CD4-positive, alpha-beta memory T cell (primary cell): ENCODE measurements around the gene PRXL2A. TPM values are rescaled to one million over a fixed set of nuclear protein-coding genes. Genes with fewer than 3 reads are reported as not detected.

Experiments
- CTCF ChIA-PET: fragments of 350-600 bp; sonication (Branson Sonifier 250); formaldehyde crosslinking; loops from one replicate; lab custom pipeline; 2021; ENCODE audit warnings: inconsistent platforms; ENCODE audit not compliant: partially characterized antibody; lab: Charles Lee
- POLR2A ChIA-PET: fragments of 350-600 bp; sonication (Branson Sonifier 250); formaldehyde crosslinking; loops from one replicate; lab custom pipeline; 2021; ENCODE audit not compliant: partially characterized antibody; lab: Charles Lee
- DNase-seq, 5 donors: peaks; one replicate each; pipeline versions ENCODE4 v3.0.0 to v3.0.0-alpha.2; 2020 to 2022; ENCODE audit warnings: mixed read lengths in 1 of 5
- H3K27ac ChIP-seq: one replicate; pipeline ENCODE4 v1.7.0; 2013; ENCODE audit warnings: low read depth, low read length
- H3K27me3 ChIP-seq: 2 replicates; pipeline ENCODE4 v1.7.0; 2013; ENCODE audit warnings: mild to moderate bottlenecking, low read length, moderate library complexity; ENCODE audit not compliant: insufficient read depth
- H3K36me3 ChIP-seq: 2 replicates; pipeline ENCODE4 v1.7.0; 2013; ENCODE audit warnings: mild to moderate bottlenecking, low read length, moderate library complexity; ENCODE audit not compliant: insufficient read depth
- H3K4me1 ChIP-seq: 2 replicates; pipeline ENCODE4 v1.7.0; 2013; ENCODE audit warnings: mild to moderate bottlenecking, low read length, moderate library complexity; ENCODE audit not compliant: insufficient read depth
- H3K4me3 ChIP-seq, 2 donors: one replicate each; pipeline ENCODE4 v1.7.0; 2013; ENCODE audit warnings: low read length in 2 of 2, mild to moderate bottlenecking in 1 of 2
- H3K9me3 ChIP-seq, 2 donors: one replicate each; pipeline ENCODE4 v1.7.0; 2013; ENCODE audit warnings: low read length in 2 of 2, control low read depth in 1 of 2; ENCODE audit not compliant: control insufficient read depth in 1 of 2
- H3K27ac Mint-ChIP-seq, 7 donors: one replicate each; pipeline ENCODE4 v1.8.0; 2020 to 2021; ENCODE audit warnings: mixed read lengths in 7 of 7, mild to moderate bottlenecking in 6 of 7, inconsistent platforms in 3 of 7, moderate library complexity in 3 of 7
- H3K27me3 Mint-ChIP-seq, 2 donors: one replicate each; pipeline ENCODE4 v1.8.0; 2020 to 2021; ENCODE audit warnings: mixed read lengths in 2 of 2
- H3K36me3 Mint-ChIP-seq, 2 donors: one replicate each; pipeline ENCODE4 v1.8.0; 2020 to 2021; ENCODE audit warnings: mixed read lengths in 2 of 2, inconsistent platforms in 1 of 2, mild to moderate bottlenecking in 1 of 2
- H3K4me1 Mint-ChIP-seq, 4 donors: one replicate each; pipeline ENCODE4 v1.8.0; 2020 to 2021; ENCODE audit warnings: mixed read lengths in 4 of 4, mild to moderate bottlenecking in 1 of 4
- H3K4me3 Mint-ChIP-seq, 8 donors: one replicate each; pipeline ENCODE4 v1.8.0; 2020 to 2021; ENCODE audit warnings: mixed read lengths in 8 of 8, mild to moderate bottlenecking in 7 of 8, moderate library complexity in 6 of 8, inconsistent platforms in 3 of 8
- H3K9me3 Mint-ChIP-seq, 8 donors: one replicate each; pipeline ENCODE4 v1.8.0; 2020 to 2021; ENCODE audit warnings: mixed read lengths in 8 of 8, mild to moderate bottlenecking in 5 of 8, inconsistent platforms in 3 of 8, moderate library complexity in 1 of 8
- intact Hi-C: fragments of 100-400 bp; cut with micrococcal nuclease; formaldehyde crosslinking; loops from one replicate; pipeline ENCODE4 v1.15.1; 2023
- polyA plus RNA-seq, 2 donors: library from polyadenylated mRNA; unstranded; fragments of 300-500 nt; fragmentation: Illumina TruSeq; gene quantifications; one replicate each; pipeline ENCODE4 v1.2.3, GENCODE V29; 2021
- total RNA-seq, 2 experiments: library from RNA; stranded (reverse); gene quantifications; one replicate each; pipeline ENCODE4 v1.2.3, GENCODE V29; 2021

PRXL2A gene
- total and polyA plus RNA-seq, 4 experiments from 2014 or later = 3.6 to 6.0 (median 4.2) TPM

DNA sequence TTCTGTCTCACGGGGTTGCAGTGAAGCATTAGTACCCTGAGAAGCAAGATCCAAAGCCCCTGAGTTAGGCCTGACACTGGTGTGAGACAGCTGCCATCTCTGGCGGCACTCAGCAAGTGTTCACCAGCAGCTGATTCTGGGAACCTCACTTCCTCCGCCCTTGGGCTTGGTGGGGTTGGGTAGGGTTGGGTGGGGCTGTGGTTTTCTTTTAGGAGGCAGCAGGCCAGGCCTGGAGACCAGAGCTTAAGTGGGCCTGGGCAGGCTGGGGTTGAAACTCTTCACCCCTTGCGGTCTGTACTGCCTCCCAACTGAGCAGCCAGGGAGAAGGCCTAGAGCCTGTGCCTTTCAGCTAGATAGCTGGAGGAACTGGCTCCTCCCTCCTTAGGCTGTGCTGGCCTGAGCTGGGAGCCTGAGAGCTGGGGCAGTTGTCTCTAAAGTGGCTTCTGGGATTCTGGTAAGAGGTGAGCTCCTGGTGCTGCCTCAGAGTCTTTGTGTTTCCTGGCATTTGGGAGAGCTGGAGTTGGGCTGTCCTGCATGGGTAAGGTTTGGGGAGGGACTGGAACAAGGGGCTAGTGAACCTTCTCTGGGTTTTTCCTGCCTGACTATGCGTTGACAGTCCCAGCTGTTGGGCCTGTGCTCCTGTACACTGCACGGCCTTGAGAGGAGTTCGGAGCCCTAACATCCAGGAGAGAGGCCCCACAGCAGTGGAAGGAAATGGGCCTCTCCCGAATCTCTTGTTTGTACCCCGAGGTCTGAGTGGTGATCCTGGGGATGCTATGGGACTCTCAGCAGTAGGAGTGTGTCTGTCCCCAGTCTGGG, 50.9 kb downstream of the PRXL2A start:
- peaks cover 84% of the 10 kb centered on the region for H3K4me1 ChIP-seq
- CTCF ChIA-PET = interaction anchor here (0.6 to 20.7 kb wide), 11 partner anchors 8 to 1470 kb away, joined by 3 to 516 read pairs (median 7); partner anchors contain the start of gene PRXL2A
- peak overlapping the region; percentile 67 to 76 for H3K4me3 ChIP-seq
- H3K27ac Mint-ChIP-seq = peak overlapping the region; percentile 88 to 100 (median 96)
- no peaks in the 10 kb centered on the region for H3K36me3 ChIP-seq
- peaks cover 71 to 92% (median 79%) of the 10 kb centered on the region in 4 donors for H3K4me1 Mint-ChIP-seq
- no peaks in the 10 kb centered on the region for H3K9me3 ChIP-seq
- intact Hi-C loops = loop anchor here (1.0 kb wide), 1 partner anchor 9 kb away; no protein-coding TSS in a partner anchor
- peak overlapping the region; percentile 90 to 100 (median 98) for H3K4me3 Mint-ChIP-seq
- POLR2A ChIA-PET = interaction anchor here (0.8 to 31.9 kb wide), 9 partner anchors 6 to 81 kb away, joined by 3 to 906 read pairs (median 5); partner anchors contain the start of gene TSPAN14
- no peaks in the 10 kb centered on the region for H3K27me3 ChIP-seq
- peaks cover 0 to 1% (median 0%) of the 10 kb centered on the region in 8 donors for H3K9me3 Mint-ChIP-seq
- peaks cover 22 to 39% of the 10 kb centered on the region in 2 donors for H3K36me3 Mint-ChIP-seq
- peak overlapping the region; percentile 83 for H3K27ac ChIP-seq
- peak; percentile 51 to 83 (median 66) for DNase-seq
- no peaks in the 10 kb centered on the region for H3K27me3 Mint-ChIP-seq

DNA sequence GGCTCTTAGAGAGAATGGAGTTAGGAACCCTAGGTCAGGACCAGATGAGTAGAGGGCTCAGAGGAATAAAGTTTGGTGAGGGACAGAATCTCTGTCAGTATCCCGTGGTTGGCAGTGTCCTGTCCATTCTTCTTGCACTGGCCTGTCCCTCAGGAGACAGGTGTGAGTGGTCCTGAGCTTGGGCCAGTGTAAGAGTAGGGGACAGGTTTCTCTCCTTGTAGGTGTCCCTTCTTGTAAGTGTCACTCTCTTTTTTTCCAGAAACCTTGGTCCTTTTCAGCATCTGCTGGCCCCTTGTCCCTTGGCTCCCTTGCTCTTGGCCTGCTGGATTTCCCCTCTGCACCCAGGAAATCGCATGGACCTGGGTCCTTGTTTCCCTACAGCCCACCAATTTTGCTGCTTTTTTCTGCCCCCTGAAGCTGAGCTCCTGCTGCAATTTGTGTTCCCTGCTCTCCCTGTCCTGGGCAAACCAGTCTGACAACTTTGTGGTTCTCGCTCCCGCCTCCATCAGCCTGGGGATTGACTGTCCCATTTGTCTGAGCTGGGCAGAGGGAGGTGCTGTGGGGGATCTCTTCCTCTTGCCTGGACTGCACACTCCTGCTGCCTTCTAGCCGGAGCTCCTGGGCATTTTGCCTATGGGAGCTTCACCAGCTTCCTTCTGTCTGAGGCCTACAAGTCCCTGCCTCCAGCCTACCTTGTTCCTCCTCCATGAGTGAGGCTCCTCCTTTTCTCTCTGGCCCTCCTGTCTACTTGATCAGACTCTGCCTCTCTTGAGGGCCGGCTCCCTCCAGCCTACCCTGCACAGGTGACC, 52.3 kb downstream of the PRXL2A start:
- H3K4me3 ChIP-seq = peak overlapping the region; percentile 27 to 76
- H3K27me3 ChIP-seq = no peaks in the 10 kb centered on the region
- H3K27ac ChIP-seq = peak overlapping the region; percentile 83
- H3K27ac Mint-ChIP-seq = peak overlapping the region; percentile 88 to 100 (median 96)
- no peaks in the 10 kb centered on the region for H3K27me3 Mint-ChIP-seq
- peak overlapping the region; percentile 90 to 100 (median 98) for H3K4me3 Mint-ChIP-seq
- CTCF ChIA-PET = interaction anchor here (4.6 to 20.7 kb wide), 5 partner anchors 8 to 44 kb away, joined by 18 to 516 read pairs (median 118); no protein-coding TSS in a partner anchor
- DNase-seq = no peak
- H3K4me1 ChIP-seq = peaks cover 97% of the 10 kb centered on the region
- H3K4me1 Mint-ChIP-seq = peaks cover 80 to 100% (median 91%) of the 10 kb centered on the region in 4 donors
- POLR2A ChIA-PET = interaction anchor here (21.5 to 31.9 kb wide), 4 partner anchors 7 to 40 kb away, joined by 598 to 906 read pairs (median 656); partner anchors contain the start of gene TSPAN14
- H3K36me3 Mint-ChIP-seq = peaks cover 18 to 33% of the 10 kb centered on the region in 2 donors
- H3K36me3 ChIP-seq = no peaks in the 10 kb centered on the region
- H3K9me3 Mint-ChIP-seq = peaks cover 0 to 1% (median 0%) of the 10 kb centered on the region in 8 donors
- no peaks in the 10 kb centered on the region for H3K9me3 ChIP-seq
- intact Hi-C loops = loop anchor here (1.0 kb wide), 1 partner anchor 11 kb away; no protein-coding TSS in a partner anchor

DNA sequence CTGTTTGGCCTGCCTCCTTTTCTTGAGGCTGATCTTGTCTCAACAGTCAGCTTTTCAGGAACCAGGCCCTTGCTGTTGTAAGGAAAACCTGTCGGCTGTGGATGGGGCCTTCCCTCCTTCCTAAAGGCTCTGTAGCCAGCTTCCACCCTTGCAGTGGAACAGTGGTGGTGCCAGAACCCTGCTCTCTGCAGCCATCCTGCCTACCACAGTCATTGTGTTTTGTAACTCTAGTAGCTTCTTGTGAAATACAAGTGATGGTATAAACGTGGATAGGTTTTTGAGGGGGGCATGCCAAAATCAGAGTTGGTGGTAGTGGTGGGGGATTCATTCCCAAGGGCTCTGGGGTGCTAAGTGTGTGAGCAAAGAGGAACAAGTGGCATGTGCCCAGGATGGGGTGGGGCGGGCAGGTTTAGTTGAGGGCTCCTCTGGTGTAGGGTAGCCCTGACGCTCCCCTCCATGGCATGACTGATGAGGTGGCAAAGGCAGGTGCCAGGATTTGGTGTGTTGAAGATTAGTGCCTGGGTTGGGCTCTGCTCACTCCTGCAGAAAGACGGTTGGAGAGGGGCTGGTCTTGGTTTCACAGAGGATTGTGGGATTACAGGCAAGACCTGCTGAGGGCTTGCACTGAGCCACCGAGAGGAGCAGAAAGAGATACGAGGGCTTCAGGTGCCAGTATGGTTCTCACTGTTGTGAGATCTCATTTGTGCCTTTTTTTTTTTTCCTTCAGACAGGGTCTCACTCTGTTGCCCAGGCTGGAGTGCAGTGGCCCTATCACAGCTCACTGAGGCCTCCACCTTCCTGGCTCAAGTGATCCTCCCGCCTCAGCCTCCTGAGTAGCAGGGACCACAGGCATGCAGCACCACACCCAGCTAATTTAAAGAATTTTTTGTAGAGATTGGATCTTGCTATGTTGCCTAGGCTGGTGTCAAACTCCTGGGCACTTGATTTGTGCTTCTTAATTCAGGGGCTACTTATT, 53.1 kb downstream of the PRXL2A start:
- DNase-seq = no peak
- H3K4me3 Mint-ChIP-seq = peak overlapping the region; percentile 90 to 100 (median 98)
- POLR2A ChIA-PET = interaction anchor here (21.5 to 31.9 kb wide), 4 partner anchors 7 to 39 kb away, joined by 598 to 906 read pairs (median 656); partner anchors contain the start of gene TSPAN14
- Histone ChIP-seq H3K36me3 (no peaks in the 10 kb centered on the region), H3K27ac (peak overlapping the region; percentile 83), H3K27me3 (no peaks in the 10 kb centered on the region), H3K4me3 (peak overlapping the region; percentile 27 to 76), H3K4me1 (peaks cover 97% of the 10 kb centered on the region), H3K9me3 (no peaks in the 10 kb centered on the region)
- intact Hi-C loops = loop anchor here (1.0 kb wide), 1 partner anchor 10 kb away; no protein-coding TSS in a partner anchor
- peak overlapping the region; percentile 88 to 100 (median 96) for H3K27ac Mint-ChIP-seq
- peaks cover 0 to 1% (median 0%) of the 10 kb centered on the region in 8 donors for H3K9me3 Mint-ChIP-seq
- peaks cover 11 to 29% of the 10 kb centered on the region in 2 donors for H3K36me3 Mint-ChIP-seq
- H3K4me1 Mint-ChIP-seq = peaks cover 78 to 100% (median 91%) of the 10 kb centered on the region in 4 donors
- no peaks in the 10 kb centered on the region for H3K27me3 Mint-ChIP-seq
- CTCF ChIA-PET = interaction anchor here (0.9 to 20.7 kb wide), 5 partner anchors 10 to 43 kb away, joined by 6 to 516 read pairs (median 118); no protein-coding TSS in a partner anchor

DNA sequence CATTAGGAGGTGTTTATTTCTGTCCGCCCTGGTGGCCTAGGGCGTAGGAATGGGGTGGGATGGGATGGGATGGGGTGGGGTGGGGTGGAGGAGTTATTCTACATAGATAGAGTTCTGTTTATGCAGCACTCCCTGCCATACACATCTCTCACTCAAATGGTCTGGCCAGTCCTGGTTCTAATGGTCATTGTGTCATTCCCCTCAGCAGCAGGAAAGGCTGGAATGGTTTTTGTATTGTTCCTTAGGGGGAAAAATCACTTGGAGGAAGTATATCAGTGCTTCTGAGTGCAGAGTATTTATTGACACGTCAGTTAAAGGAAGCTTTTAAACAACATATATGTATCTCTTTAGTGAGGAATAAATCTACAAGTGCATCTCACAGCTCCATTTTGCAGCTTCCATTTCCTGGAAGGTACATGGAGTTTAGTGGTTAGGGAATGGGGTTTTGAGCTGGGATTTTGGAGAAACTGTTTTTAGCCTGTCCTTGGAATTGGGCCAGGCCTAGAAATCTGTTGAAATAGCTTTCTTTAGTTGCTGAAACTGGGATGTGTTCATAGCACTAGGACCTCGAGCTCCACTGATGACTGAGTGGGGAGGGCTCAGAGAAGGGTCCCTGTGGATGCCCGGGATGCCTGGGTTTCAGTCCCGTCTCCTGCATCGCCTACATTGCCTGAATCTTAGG, 54.1 kb downstream of the PRXL2A start:
- Histone ChIP-seq H3K27me3 (no peaks in the 10 kb centered on the region), H3K27ac (peak overlapping the region; percentile 83), H3K9me3 (no peaks in the 10 kb centered on the region), H3K36me3 (no peaks in the 10 kb centered on the region), H3K4me3 (peak overlapping the region in 1 of 2 donors; percentile 20), H3K4me1 (peaks cover 99% of the 10 kb centered on the region)
- Mint-ChIP-seq H3K9me3 (peaks cover 0 to 1% (median 0%) of the 10 kb centered on the region in 8 donors), H3K36me3 (peaks cover 11 to 29% of the 10 kb centered on the region in 2 donors), H3K4me1 (peaks cover 86 to 100% (median 94%) of the 10 kb centered on the region in 4 donors), H3K27me3 (no peaks in the 10 kb centered on the region), H3K4me3 (peak overlapping the region; percentile 77 to 100 (median 96)), H3K27ac (peak overlapping the region; percentile 93 to 100 (median 98))
- CTCF ChIA-PET = interaction anchor here (0.8 to 20.7 kb wide), 6 partner anchors 11 to 42 kb away, joined by 3 to 516 read pairs (median 62); no protein-coding TSS in a partner anchor
- intact Hi-C loops = no loop called here
- no peak for DNase-seq
- POLR2A ChIA-PET = interaction anchor here (21.5 to 31.9 kb wide), 4 partner anchors 6 to 39 kb away, joined by 598 to 906 read pairs (median 656); partner anchors contain the start of gene TSPAN14

DNA sequence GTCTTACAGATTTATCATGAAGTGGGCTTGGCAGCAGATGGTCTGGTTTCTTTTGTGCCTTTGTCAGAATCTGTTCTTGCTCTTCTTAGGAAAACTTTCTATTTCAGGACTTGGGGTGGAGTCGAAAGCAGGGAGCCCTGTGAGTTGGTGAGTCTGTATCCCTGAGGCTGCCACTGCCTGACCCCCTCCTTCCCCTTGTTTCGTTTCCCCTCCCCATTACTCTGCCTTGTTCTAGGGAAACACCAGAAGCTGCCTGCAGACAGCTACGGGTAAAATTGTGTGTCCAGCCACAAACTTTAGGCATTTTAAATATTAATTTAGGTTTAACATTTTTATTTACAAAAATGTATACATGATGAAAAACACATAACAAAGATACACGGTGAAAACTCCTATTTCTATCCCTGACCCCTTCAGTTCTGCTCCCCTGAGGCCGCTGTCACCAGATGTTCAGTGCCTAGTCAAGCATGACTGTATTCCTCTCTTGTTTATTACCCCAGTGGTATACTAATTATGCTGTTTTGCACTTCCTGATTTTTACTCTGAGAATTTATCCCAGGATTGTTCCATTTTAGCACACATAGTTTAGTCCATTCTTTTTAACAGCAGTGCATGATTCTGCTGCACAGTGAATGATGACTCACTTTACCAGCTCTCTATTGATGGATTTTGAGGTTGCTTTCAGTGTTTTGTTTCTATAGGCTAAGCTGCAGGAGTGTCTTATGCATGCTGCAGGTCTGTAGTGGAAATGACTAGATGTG, 54.8 kb downstream of the PRXL2A start:
- H3K36me3 Mint-ChIP-seq = peaks cover 11 to 27% of the 10 kb centered on the region in 2 donors
- no peak for DNase-seq
- peak overlapping the region; percentile 48 to 58 for H3K4me3 ChIP-seq
- peaks cover 99% of the 10 kb centered on the region for H3K4me1 ChIP-seq
- peak overlapping the region; percentile 83 for H3K27ac ChIP-seq
- POLR2A ChIA-PET = interaction anchor here (21.5 to 31.9 kb wide), 4 partner anchors 5 to 38 kb away, joined by 598 to 906 read pairs (median 656); partner anchors contain the start of gene TSPAN14
- no peaks in the 10 kb centered on the region for H3K27me3 ChIP-seq
- H3K4me3 Mint-ChIP-seq = peak overlapping the region; percentile 82 to 100 (median 97)
- H3K27ac Mint-ChIP-seq = peak overlapping the region; percentile 93 to 100 (median 96)
- CTCF ChIA-PET = interaction anchor here (0.8 to 20.7 kb wide), 7 partner anchors 14 to 83 kb away, joined by 3 to 516 read pairs (median 7); no protein-coding TSS in a partner anchor
- intact Hi-C loops = no loop called here
- peaks cover 84 to 100% (median 94%) of the 10 kb centered on the region in 4 donors for H3K4me1 Mint-ChIP-seq
- no peaks in the 10 kb centered on the region for H3K9me3 ChIP-seq
- H3K36me3 ChIP-seq = no peaks in the 10 kb centered on the region
- peaks cover 0 to 1% (median 0%) of the 10 kb centered on the region in 8 donors for H3K9me3 Mint-ChIP-seq
- H3K27me3 Mint-ChIP-seq = no peaks in the 10 kb centered on the region
